GM12892 (cell line): ENCODE data around the gene PRKACB.

ENCODE experiments used
- POLR2A ChIP-seq: IDR thresholded peaks from 2 replicates; pipeline ENCODE4 v1.6.1; 2011; ENCODE audit warnings: low read depth, low read length, control low read depth
- TAF1 ChIP-seq: IDR thresholded peaks from 2 replicates; pipeline ENCODE4 v1.6.1; 2011; ENCODE audit warnings: low read depth, mild to moderate bottlenecking, control low read depth, low read length, borderline replicate concordance

- TF ChIP-seq POLR2A (no peak), TAF1 (no peak)
These were observed 80.8 kb downstream of the PRKACB start for GRCh38 chr1:84224905-84225304.
